Fibroblast of peridontal ligament (primary cell): ENCODE data around the gene OR10G3.

Experiments used
- DNase-seq: peaks from one replicate; pipeline ENCODE4 v3.0.0-alpha.2; 2010; ENCODE audit errors: extremely low read depth

The OR10G3 gene

DNA sequence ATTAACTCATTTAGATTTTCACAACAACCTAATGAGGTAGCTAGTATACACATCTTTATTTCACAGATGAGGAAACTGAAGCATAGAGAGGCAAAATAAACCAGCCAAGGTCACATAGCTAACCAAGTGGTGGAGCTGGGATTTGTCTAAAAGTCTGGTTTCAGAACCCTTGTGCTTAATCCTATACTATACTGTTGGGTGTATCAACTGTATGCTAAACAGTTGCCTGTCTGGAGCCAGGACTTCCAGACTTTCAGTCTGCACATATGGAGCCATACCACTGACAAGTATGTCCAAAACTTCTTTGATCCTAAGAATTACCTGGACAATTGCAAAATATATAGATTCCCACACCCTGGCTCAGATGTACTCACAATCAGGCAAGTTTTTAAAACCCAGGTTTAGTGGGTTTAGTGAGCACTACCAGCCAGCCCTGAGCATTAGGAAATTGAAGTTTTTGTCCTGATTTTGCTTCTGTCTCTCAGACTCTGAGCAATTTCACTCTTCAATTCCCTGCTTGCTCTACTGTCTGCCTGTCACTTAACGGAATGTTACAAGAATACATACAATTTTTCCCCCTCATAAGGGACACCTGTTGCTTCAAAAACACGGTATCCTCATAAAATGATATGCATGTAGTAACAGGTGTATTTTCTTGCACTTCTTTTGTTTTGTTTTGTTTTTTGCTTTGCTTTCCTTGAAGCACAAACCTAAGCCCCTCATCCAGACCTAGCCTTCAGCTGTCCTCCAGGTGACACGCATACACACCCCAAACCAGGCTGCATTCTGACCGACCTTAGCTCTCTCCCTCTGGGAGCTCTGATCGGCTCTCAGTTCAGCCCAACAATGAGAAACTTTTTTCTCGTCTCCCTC, 44.1 kb downstream of the OR10G3 start:
- DNase-seq = no peak

DNA sequence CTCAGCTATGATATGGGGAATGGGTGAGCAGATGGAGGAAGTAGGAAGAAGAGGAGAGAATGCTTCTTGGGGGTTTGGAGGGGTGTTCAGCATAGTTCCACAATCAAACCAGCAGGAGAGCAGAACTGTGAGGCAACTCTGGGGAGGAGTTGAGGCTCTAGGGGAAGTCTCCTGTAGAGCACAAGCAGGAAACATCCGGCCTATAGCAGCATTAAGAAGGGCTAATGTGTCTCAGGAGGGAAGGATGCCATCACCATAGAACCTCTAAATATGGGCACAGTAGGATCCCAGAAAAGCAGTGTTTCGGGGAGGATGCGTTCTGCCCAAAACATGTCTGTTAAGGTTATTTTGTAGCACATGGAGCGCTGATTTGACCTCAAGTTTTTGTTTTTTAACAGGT, 45.3 kb downstream of the OR10G3 start:
- DNase-seq = no peak

DNA sequence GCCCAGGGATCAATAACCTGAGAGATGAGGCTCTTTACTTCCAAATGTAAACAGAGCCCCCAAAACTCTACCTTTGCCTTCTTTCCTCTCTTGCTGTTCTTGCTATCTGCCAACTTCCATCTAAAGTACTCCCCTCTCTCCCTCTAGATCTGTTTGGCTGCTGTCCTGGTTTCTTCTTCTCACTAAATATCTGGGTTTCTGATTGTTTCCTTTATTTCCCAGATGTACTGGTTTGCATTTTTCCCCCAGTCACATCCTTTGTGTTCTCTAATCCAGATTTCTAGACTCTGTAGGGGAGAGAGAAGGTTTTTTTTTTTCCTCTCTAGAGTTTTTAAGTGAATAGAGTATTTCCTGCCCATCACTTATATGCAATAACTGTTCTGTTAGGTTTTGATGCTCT, 46.6 kb downstream of the OR10G3 start:
- no peak for DNase-seq

DNA sequence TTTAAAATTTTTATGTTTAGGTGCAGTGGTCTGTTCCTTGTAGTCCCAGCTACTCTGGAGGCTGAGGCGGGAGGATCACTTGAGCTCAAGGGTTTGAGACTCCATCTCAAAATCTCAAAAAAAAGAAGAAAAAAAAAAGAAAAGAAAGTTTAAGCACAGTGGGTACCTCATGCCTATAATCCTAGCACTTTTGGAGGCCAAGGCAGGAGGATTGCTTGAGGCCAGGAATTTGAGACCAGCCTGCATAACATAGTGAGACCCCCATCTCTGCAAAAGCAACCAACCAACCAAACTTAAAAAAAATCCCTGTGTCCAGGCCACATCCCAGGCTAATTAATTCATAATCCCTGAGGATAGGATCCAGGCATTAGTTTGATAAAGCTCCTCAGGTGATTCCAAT, 50.4 kb downstream of the OR10G3 start:
- no peak for DNase-seq

DNA sequence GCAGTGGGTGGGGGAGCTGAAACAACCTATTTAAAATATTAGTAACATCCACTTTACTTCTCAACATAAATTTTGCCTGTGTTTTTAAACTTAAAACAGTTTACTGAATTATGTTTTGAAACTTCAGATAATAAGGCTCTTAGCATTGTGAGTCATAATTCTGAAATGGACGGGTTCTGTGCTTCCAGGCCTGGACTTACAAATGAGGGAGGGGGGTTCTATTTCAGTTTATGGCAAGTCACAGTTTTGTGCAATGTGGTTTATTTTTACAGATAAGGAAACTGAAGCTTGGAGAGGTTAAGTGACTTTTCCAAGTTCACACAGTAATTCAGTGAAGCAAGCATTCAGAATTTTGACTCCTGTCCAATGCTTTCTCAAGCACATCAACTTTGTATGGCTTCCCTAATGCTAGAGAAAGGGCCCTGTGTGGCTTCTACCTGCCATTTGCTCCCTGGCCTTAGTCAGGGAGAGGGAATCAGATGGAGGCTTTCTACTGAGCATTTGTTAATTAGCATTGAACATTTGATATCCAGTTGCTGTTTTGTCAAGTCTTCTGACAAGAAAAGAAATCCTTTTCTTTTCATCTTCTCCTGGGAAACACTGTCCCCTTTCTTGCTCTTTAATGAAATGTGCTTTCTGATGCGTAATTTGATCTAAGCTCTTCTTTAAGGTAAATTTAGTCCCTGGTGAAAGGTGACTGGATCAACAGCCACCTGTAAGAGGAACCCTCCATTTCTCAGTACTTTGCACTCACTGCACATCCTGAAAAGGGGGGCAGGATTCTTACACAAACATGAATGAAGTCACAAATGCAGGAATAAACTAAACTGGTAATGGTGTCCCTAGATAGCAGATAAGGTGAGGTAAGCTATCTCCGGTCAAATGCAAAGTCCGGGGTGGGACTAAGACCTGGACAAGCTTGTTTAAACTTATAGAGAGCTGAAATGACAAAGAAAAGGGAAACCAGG, 51.2 kb downstream of the OR10G3 start:
- DNase-seq = no peak

DNA sequence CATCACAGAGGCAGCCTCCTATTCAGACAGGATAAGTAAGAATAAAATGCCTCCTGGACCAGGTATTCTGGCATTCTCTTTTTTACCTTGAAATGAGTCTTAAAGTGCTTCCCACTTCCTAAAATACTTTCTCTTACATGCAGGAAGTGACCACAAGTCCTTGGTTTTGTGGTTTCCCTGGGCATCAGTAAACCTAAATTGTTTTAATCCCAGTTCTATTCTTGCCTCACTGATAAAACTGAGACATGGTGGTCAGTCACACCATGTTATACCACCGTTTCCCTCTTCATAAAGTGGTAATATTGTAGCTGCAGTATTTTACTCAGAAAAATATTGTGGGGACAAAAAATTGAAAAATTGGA, 52.6 kb downstream of the OR10G3 start:
- DNase-seq = no peak

DNA sequence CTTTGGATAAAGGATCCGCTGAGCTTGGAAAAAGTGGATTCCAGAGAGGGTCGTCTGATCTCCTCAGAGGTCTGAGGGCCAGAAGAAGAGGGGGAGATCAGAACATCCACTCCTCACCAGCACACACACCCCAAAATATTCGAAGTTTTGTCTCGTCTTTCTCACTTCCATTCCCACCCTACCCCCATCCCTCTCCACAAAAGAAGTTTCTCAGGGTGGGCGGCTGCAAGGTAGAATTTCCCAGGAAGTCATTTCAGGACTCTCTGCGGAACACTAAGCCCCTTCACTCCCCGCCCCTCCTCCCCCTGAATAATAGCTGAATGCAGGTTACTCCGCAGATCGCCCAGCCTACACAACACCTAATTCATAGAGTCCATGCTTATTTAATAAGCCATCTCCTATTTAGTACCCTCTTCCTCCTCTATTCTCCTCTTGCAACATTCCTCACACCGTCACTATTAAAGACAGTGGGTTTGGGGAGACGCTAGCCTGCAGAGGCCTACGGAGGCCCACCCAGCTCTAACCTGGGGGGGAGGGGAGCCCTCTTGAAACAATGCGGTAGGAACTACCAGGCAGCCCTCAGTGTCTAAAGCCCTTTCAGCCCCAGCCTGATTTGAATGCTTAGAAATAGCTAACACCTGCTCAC, 53.1 kb downstream of the OR10G3 start:
- no peak for DNase-seq

DNA sequence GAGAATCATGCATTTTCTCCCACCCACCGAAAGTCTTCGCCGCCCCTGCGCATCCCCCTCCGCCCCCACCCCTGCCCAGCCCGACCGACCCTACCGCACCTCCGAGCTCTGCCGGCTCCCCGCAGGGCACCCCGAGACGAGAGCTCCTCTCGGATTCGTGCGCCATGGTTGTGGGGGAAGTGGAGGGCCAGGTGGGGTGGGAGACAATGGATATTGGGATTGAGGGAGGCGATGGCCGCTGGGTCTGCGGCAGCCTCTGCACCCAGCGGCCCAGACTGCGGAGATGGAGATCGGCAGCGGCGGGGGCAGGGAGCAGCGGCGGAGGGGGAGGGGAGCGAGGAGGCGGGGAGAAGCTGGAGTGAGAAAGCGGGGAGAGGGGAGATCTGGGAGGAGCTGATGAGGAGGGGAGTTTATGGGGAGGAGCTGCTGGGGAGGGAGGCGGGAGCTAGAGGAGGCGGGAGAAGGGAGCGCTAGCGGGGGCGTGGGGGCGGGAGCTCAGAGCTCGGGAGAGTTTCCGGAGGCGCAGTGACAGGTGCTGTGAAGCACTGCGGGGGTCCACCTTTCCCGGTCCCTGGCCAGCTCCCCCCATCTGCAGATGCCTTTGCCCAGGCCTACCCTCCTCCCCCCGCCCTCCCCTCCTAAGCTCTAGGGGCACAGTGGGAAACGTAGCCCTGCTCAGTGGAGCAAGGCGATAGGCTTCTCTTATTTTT, 53.8 kb downstream of the OR10G3 start, which contains the start of gene SALL2:
SALL2 (minus strand) TSS at position 385 of the 710 bp plus-strand sequence; CDS start at position 166, 219 bp downstream.
- DNase-seq = peak; percentile 44

DNA sequence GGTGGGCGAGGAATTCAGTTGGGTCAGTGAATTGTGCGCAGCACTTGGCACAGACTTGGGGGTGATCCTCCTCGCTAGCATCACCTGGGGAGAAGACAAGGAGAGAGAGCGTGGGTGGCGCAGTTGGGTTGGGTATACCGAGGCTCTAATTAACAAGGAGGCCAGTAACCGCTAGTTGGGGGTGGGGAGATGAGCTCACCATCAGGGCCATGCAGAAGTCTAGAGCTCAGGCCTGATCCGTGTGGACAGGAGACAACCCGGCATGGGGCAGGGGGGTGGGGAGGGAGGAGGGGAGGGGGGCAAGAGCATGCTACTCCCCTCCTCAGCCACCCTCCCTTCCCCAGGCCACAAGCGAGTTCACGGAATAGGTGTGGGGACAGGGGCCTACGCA, 54.3 kb downstream of the OR10G3 start:
- DNase-seq = no peak

DNA sequence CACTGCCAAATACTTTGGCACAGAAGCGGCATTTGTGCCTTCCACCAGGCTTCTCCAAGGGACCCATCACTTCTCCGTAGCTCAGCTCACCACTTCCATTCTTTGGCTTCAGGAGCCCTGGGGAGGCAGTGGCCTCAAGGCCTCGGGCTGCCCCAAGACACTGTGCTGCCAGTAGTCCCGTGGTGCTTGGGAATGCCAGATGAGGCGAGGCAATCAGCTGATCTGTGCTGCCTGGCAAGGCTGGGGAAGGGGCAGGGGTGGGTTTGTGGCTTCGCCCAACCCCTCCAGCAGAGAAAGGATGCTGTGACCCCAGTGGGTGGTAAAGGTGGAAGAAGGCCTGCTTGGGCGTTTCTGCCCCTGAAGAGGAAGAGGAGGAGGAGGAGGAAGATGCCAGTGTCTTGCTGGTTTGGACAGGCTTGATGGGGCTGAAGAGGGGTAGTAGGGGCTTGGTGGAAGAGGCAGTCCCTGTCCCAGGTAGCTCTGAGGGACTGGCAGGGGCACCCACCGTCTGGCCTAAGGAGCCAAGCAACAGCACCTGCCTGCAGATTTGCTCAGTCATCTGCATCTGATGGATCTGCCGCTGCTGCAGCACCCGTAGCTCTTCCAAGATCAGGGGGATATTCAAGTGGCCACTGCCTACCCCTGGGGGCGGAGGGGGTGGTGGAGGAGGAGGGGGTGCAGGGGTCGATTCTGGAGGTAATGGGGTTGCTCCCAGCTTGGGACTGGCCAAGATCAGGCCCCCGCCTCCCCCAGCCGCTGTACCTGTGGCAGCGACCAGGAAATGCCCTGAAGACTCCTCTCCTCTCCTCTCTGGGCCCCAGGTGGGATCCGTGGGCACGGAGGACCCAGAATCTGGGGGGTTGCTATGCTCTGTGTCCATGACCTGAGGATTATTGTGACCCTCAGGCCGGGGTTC, 55.0 kb downstream of the OR10G3 start:
- DNase-seq = no peak

DNA sequence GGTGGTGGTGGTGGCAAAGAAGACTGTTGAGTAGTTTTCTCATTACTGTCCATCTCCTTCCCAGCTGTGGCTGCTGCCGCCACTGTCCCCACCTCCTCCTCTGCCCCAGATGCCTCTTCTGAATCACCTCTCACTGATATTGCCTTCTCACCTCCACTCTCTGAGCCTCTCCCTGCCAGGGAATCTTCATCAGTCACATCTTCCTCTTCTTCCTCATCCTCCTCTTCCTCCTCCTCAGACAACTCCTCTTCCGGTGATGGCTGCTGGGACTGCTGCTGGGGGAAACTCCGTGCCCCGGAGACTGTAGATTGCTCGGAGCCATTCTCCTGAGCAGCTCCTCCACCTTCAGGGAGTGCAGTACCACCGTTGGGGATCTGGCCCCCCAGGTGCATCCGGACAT, 56.7 kb downstream of the OR10G3 start:
- no peak for DNase-seq

DNA sequence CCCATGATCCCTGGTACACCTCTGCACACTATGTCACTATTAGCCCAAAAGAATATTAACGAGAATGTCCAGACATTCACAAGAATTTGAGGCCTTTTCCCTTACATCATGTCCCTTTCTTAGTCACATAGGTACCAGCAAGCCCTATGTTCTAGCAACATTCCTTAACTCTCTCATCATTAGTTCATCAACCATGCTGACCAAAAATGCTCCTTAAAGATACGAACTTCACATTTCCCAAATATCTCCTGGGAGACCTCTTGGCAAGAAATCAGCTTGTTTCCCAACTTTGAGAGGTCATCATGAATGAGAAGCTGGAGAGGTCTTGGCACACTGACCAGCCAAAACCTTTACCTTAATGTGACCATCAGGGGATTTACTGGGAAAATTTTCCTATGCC, 58.4 kb downstream of the OR10G3 start:
- peak; percentile 65 for DNase-seq

DNA sequence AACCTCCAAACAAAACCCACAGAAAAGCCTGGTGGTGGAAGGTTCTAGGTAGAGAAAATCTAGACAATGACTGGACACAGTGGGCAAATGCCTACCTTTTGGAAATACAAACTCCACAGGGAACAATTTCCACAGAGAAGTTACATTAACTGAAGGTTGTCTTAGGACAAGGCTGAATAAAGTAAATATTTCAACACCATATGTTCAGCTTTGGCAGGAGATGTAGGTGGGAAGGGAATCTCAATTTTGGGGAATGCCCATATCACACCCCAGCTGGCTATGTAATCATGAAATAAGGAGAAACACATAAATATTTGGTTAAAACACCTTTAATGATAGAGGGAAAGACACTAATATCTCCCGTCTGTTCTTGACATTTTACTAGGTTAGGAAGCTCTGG, 59.1 kb downstream of the OR10G3 start:
- DNase-seq = no peak

DNA sequence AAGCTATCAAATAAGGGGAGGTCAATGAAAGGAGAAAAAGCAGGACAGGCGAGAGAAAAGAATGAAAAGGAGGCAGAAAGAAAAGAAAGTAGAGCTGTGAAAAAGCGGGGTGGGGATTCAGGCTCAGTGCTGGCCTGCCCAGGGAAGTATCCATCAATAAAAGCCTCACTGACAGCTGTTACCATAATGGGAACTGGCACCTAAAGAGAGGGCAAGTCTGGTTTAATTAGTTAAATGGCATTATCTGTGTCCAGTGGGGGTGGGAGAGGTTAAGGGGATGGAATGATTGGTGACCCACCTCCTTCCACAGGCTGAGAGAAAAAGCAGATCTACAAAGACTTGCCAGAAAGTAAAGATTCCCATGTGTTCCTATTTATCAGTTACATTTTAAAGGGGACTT, 61.2 kb downstream of the OR10G3 start:
- DNase-seq = no peak
